Measurements from ENCODE around the gene RAB11FIP2.

The RAB11FIP2 gene

GRCh38 chr10:117965984-117966383 lies 80.8 kb downstream of the RAB11FIP2 start:
- TF ChIP-seq CTCF (IDR thresholded peaks at IDR 0.05) = no peak

- no peak for TF ChIP-seq CTCF (IDR thresholded peaks at IDR 0.05)
These were observed 82.2 kb downstream of the RAB11FIP2 start for GRCh38 chr10:117964536-117964935.

- TF ChIP-seq CTCF (IDR thresholded peaks at IDR 0.05) = no peak
These were observed 86.3 kb downstream of the RAB11FIP2 start for GRCh38 chr10:117960345-117960935.

- no peak for TF ChIP-seq CTCF (IDR thresholded peaks at IDR 0.05)
These were observed 89.8 kb downstream of the RAB11FIP2 start for GRCh38 chr10:117956972-117957371.

GRCh38 chr10:117955176-117955575 lies 91.6 kb downstream of the RAB11FIP2 start:
- no peak for TF ChIP-seq CTCF (IDR thresholded peaks at IDR 0.05)

All from LNCAP (cell line).